Stimulated activated CD8-positive, alpha-beta memory T cell treated with anti-CD3 and anti-CD28 coated beads, Interleukin-12 subunit alpha, Interleukin-12 subunit beta, amount 100 ng/mL, for 4 hours (primary cell): ENCODE measurements around the gene SYT10.
"Not testable (repeated sequence)": the region's sequence is repeated elsewhere in the genome, so short reads cannot be mapped to it uniquely, and the experiment has no call there.

Source experiments
- DNase-seq: peaks from one replicate; pipeline ENCODE4 v3.0.0-alpha.2; 2020; ENCODE audit warnings: low read depth

SYT10 gene

GRCh38 chr12:33349791-33350190 is 89.8 kb downstream of the SYT10 start:
- no peak for DNase-seq

GRCh38 chr12:33331961-33332398 is 107.6 kb downstream of the SYT10 start:
- not testable (repeated sequence) for DNase-seq

DNA sequence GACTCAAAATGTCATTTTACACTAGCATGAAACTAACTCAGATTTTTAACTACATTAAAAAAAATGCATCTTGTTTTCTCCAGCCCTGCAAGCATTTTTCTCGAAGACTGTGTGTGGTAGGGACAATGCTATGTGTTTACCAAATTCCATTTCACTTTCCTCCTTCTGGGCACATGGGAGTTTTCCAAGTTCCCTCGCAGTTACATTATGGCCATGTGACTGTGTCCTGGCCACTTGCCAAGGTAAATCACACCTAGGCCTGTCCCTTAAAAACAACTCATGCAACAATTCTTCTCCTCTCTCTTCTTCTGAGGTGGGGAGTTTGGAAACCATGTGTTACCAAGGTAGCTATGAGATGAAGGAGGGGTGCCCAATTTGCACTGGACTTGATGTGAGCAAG is 108.7 kb downstream of the SYT10 start:
- DNase-seq = no peak
